Prostate gland (tissue), 2 donors: Measurements from ENCODE around the gene CBS. TPM values are rescaled to one million over a fixed set of nuclear protein-coding genes. Genes with fewer than 3 reads are reported as not detected.
"Not testable (repeated sequence)": the region's sequence is repeated elsewhere in the genome, so short reads cannot be mapped to it uniquely, and the experiment has no call there.

Source experiments
- DNase-seq: peaks from one replicate; pipeline ENCODE4 v3.0.0-alpha.2; 2019; ENCODE audit warnings: low spot score
- H3K27ac ChIP-seq, 2 donors: fragments of 200-600 bp; sonication (generic); 2 replicates each; pipeline ENCODE4 v1.5.1; 2017 to 2019
- H3K27me3 ChIP-seq: fragments of 200-600 bp; sonication (generic); replicated peaks from 2 replicates; pipeline ENCODE4 v1.5.1; 2019; ENCODE audit not compliant: insufficient read depth
- H3K36me3 ChIP-seq, 2 donors: fragments of 200-600 bp; sonication (generic); 1 replicate in 1 of 2; 2 replicates in 1 of 2; pipeline versions ENCODE4 v1.5.1 to v1.8.1; 2017 to 2019
- H3K4me1 ChIP-seq: fragments of 200-600 bp; sonication (generic); replicated peaks from 2 replicates; pipeline ENCODE4 v1.5.1; 2019
- H3K4me3 ChIP-seq, 2 donors: fragments of 200-600 bp; sonication (generic); 2 replicates each; pipeline ENCODE4 v1.5.1; 2017 to 2019
- H3K9me3 ChIP-seq: fragments of 200-600 bp; sonication (generic); 2 replicates; pipeline ENCODE4 v1.5.1; 2017
- WGBS: methylation state at CpG from one replicate; pipeline ENCODE4 v1.1.5; 2018; 5-methylcytosine and 5-hydroxymethylcytosine counted together
- intact Hi-C: fragments of 100-400 bp; cut with DNase I; formaldehyde crosslinking; loops from one replicate; pipeline ENCODE4 v1.14.2; 2022
- total RNA-seq, 2 donors: library from RNA; depleted of rRNA; stranded (reverse); fragments of >200 nt; gene quantifications; one replicate each; pipeline ENCODE4 v1.1.0, GENCODE V29; 2016

Gene CBS
- total RNA-seq, 2 donors from 2014 or later: 48.9 to 72.7 TPM

- H3K4me1 ChIP-seq, H3K9me3 ChIP-seq, H3K27me3 ChIP-seq, H3K27ac ChIP-seq, H3K36me3 ChIP-seq, intact Hi-C loops, H3K4me3 ChIP-seq, DNase-seq: not testable (repeated sequence)
- WGBS: no CpG with 5 or more reads among the region's 28 CpGs
Measured at GRCh38 chr21:43062955-43063664, 12.5 kb downstream of the CBS start.

- H3K36me3 ChIP-seq, H3K27ac ChIP-seq, H3K4me1 ChIP-seq, H3K4me3 ChIP-seq, DNase-seq, H3K27me3 ChIP-seq, intact Hi-C loops, H3K9me3 ChIP-seq: not testable (repeated sequence)
- no CpG with 5 or more reads among the region's 13 CpGs for WGBS
Measured at GRCh38 chr21:43053112-43053511, 22.5 kb downstream of the CBS start.

GRCh38 chr21:43045876-43046821, 29.5 kb downstream of the CBS start:
- H3K4me3 ChIP-seq, H3K27ac ChIP-seq, H3K36me3 ChIP-seq, H3K9me3 ChIP-seq, H3K4me1 ChIP-seq, intact Hi-C loops, H3K27me3 ChIP-seq, DNase-seq: not testable (repeated sequence)
- WGBS: 67% methylated on average over 6 of the region's 21 CpGs

- intact Hi-C loops, H3K36me3 ChIP-seq, DNase-seq, H3K4me1 ChIP-seq, H3K4me3 ChIP-seq, H3K27me3 ChIP-seq, H3K27ac ChIP-seq, H3K9me3 ChIP-seq: not testable (repeated sequence)
- 50% methylated on average over 5 of the region's 17 CpGs for WGBS
Measured at GRCh38 chr21:43045165-43045875, 30.3 kb downstream of the CBS start.

GRCh38 chr21:43044547-43044946, 31.1 kb downstream of the CBS start:
- intact Hi-C loops, DNase-seq, H3K36me3 ChIP-seq, H3K9me3 ChIP-seq, H3K4me1 ChIP-seq, H3K27me3 ChIP-seq, H3K4me3 ChIP-seq, H3K27ac ChIP-seq: not testable (repeated sequence)
- WGBS: 73% methylated on average over 3 of the region's 14 CpGs

GRCh38 chr21:43043291-43043690, 32.3 kb downstream of the CBS start:
- H3K4me3 ChIP-seq, H3K9me3 ChIP-seq, H3K27me3 ChIP-seq, H3K27ac ChIP-seq, intact Hi-C loops, DNase-seq, H3K36me3 ChIP-seq, H3K4me1 ChIP-seq: not testable (repeated sequence)
- 93% methylated on average over 3 of the region's 14 CpGs for WGBS

GRCh38 chr21:43042169-43042568, 33.5 kb downstream of the CBS start:
- DNase-seq, H3K27ac ChIP-seq, H3K4me1 ChIP-seq, H3K36me3 ChIP-seq, H3K9me3 ChIP-seq, H3K4me3 ChIP-seq, H3K27me3 ChIP-seq, intact Hi-C loops: not testable (repeated sequence)
- 86% methylated on average over 3 of the region's 5 CpGs for WGBS

- intact Hi-C loops, H3K9me3 ChIP-seq: not testable (repeated sequence)
- WGBS: 95% methylated on average over 3 of the region's 10 CpGs
Measured at GRCh38 chr21:43038659-43039044, 37.0 kb downstream of the CBS start.

GRCh38 chr21:43037918-43038658, 37.5 kb downstream of the CBS start:
- H3K9me3 ChIP-seq, H3K27ac ChIP-seq, H3K4me1 ChIP-seq, intact Hi-C loops, DNase-seq, H3K4me3 ChIP-seq, H3K27me3 ChIP-seq, H3K36me3 ChIP-seq: not testable (repeated sequence)
- 77% methylated on average over 9 of the region's 19 CpGs for WGBS

More at GRCh38 chr21:43038659-43039044, 37.0 kb downstream of the CBS start:
- H3K27ac ChIP-seq, DNase-seq, H3K36me3 ChIP-seq, H3K27me3 ChIP-seq, H3K4me3 ChIP-seq, H3K4me1 ChIP-seq: not testable (repeated sequence)

- intact Hi-C loops, H3K36me3 ChIP-seq, H3K4me1 ChIP-seq, H3K27me3 ChIP-seq, H3K4me3 ChIP-seq, H3K27ac ChIP-seq, DNase-seq, H3K9me3 ChIP-seq: not testable (repeated sequence)
- no CpG with 5 or more reads among the region's 17 CpGs for WGBS
Measured at GRCh38 chr21:43036889-43037288, 38.7 kb downstream of the CBS start.
